HEK293 (cell line): ENCODE results near the gene C13orf46.

Source experiments
- CTCF ChIP-seq: fragments of 450-650 bp; formaldehyde crosslinking; IDR thresholded peaks from 2 replicates; pipeline ENCODE4 v1.5.1; 2016; ENCODE audit warnings: missing biosample characterization, missing genetic modification characterization
- FEZF1 ChIP-seq: fragments of 450-650 bp; formaldehyde crosslinking; IDR thresholded peaks from 2 replicates; pipeline ENCODE4 v1.5.1; 2016; ENCODE audit warnings: missing biosample characterization, missing genetic modification characterization
- KLF17 ChIP-seq: fragments of 450-650 bp; formaldehyde crosslinking; IDR thresholded peaks from 2 replicates; pipeline ENCODE4 v1.5.1; 2016; ENCODE audit warnings: missing biosample characterization, missing genetic modification characterization
- SP3 ChIP-seq: fragments of 450-650 bp; formaldehyde crosslinking; IDR thresholded peaks from 2 replicates; pipeline ENCODE4 v1.5.1; 2016; ENCODE audit warnings: missing biosample characterization, missing genetic modification characterization
- ZBTB10 ChIP-seq: fragments of 450-650 bp; formaldehyde crosslinking; IDR thresholded peaks from 2 replicates; pipeline ENCODE4 v1.5.1; 2016; ENCODE audit warnings: missing biosample characterization, missing genetic modification characterization
- ZNF274 ChIP-seq, 2 experiments: fragments of 200-500 bp in 1 of 2; fragments of 450-650 bp in 1 of 2; sonication (Bioruptor generic) in 1 of 2; formaldehyde crosslinking in 1 of 2; IDR thresholded peaks; 2 replicates each; pipeline versions ENCODE4 v1.5.1 to v1.6.1; 2014 to 2016; ENCODE audit warnings: borderline replicate concordance in 1 of 2, inconsistent platforms in 1 of 2, low read length in 1 of 2, missing biosample characterization in 1 of 2, missing genetic modification characterization in 1 of 2
- ZNF654 ChIP-seq: fragments of 450-650 bp; formaldehyde crosslinking; IDR thresholded peaks from 2 replicates; pipeline ENCODE4 v1.5.1; 2016; ENCODE audit warnings: low read depth, missing biosample characterization, missing genetic modification characterization
- ZSCAN16 ChIP-seq: fragments of 450-650 bp; formaldehyde crosslinking; IDR thresholded peaks from 2 replicates; pipeline ENCODE4 v1.5.1; 2016; ENCODE audit warnings: missing biosample characterization, missing genetic modification characterization

GRCh38 chr13:113980489-113981064 is 6.7 kb upstream of the C13orf46 start:
- TF ChIP-seq ZNF654 = no peak
- no peak for TF ChIP-seq CTCF (tag by site-specific recombination)
- no peak for TF ChIP-seq FEZF1
- no peak for TF ChIP-seq ZSCAN16
- TF ChIP-seq SP3 (tag by site-specific recombination) = no peak
- TF ChIP-seq KLF17 = no peak
- no peak for TF ChIP-seq ZBTB10
- no peak for TF ChIP-seq ZNF274 (IDR thresholded peaks at IDR 0.05; ENCODE audit: low read length)
- no peak for TF ChIP-seq ZNF274 (tag by site-specific recombination; IDR thresholded peaks at IDR 0.05; ENCODE audit: borderline replicate concordance)
